Measurements from ENCODE around the gene BAIAP2L1. TPM values are rescaled to one million over a fixed set of nuclear protein-coding genes. Genes with fewer than 3 reads are reported as not detected.

Gene BAIAP2L1
- total RNA-seq, 1 donor from 2014 or later: 10.9 TPM

GRCh38 chr7:98303906-98304305, 97.0 kb downstream of the BAIAP2L1 start:
- TF ChIP-seq CTCF (IDR thresholded peaks at IDR 0.05): no peak
- DNase-seq (ENCODE audit: extremely low spot score, unreplicated experiment): no peak
- Mint-ChIP-seq H3K27me3 (ENCODE audit: unreplicated experiment) (no peaks in the 10 kb centered on the region), H3K36me3 (ENCODE audit: unreplicated experiment) (peaks cover 28% of the 10 kb centered on the region), H3K4me1 (ENCODE audit: unreplicated experiment) (no peaks in the 10 kb centered on the region), H3K4me3 (ENCODE audit: unreplicated experiment) (no peak overlapping the region), H3K9me3 (ENCODE audit: unreplicated experiment) (no peaks in the 10 kb centered on the region), H3K27ac (ENCODE audit: unreplicated experiment) (peak overlapping the region; percentile 10)

GRCh38 chr7:98303176-98303865, 97.6 kb downstream of the BAIAP2L1 start:
- H3K36me3 Mint-ChIP-seq (ENCODE audit: unreplicated experiment): peaks cover 24% of the 10 kb centered on the region

GRCh38 chr7:98301693-98302470, 99.0 kb downstream of the BAIAP2L1 start:
- no peak for DNase-seq (ENCODE audit: extremely low spot score, unreplicated experiment)
- Mint-ChIP-seq H3K27ac (ENCODE audit: unreplicated experiment) (no peak overlapping the region), H3K27me3 (ENCODE audit: unreplicated experiment) (no peaks in the 10 kb centered on the region), H3K9me3 (ENCODE audit: unreplicated experiment) (no peaks in the 10 kb centered on the region), H3K36me3 (ENCODE audit: unreplicated experiment) (peaks cover 19% of the 10 kb centered on the region), H3K4me1 (ENCODE audit: unreplicated experiment) (no peaks in the 10 kb centered on the region), H3K4me3 (ENCODE audit: unreplicated experiment) (no peak overlapping the region)
- no peak for TF ChIP-seq CTCF (IDR thresholded peaks at IDR 0.05)

More at GRCh38 chr7:98303176-98303865, 97.6 kb downstream of the BAIAP2L1 start:
- H3K4me1 Mint-ChIP-seq (ENCODE audit: unreplicated experiment): no peaks in the 10 kb centered on the region
- no peak overlapping the region for H3K4me3 Mint-ChIP-seq (ENCODE audit: unreplicated experiment)
- H3K9me3 Mint-ChIP-seq (ENCODE audit: unreplicated experiment): no peaks in the 10 kb centered on the region
- H3K27me3 Mint-ChIP-seq (ENCODE audit: unreplicated experiment): no peaks in the 10 kb centered on the region
- DNase-seq (ENCODE audit: extremely low spot score, unreplicated experiment): no peak
- H3K27ac Mint-ChIP-seq (ENCODE audit: unreplicated experiment): peak overlapping the region; percentile 10
- TF ChIP-seq CTCF (IDR thresholded peaks at IDR 0.05): no peak

- no peak overlapping the region for H3K27ac Mint-ChIP-seq (ENCODE audit: unreplicated experiment)
- no peak overlapping the region for H3K4me3 Mint-ChIP-seq (ENCODE audit: unreplicated experiment)
Observed at GRCh38 chr7:98300595-98301372, 100.1 kb downstream of the BAIAP2L1 start.

More at GRCh38 chr7:98300595-98301372, 100.1 kb downstream of the BAIAP2L1 start:
- Mint-ChIP-seq H3K27me3 (ENCODE audit: unreplicated experiment) (no peaks in the 10 kb centered on the region), H3K9me3 (ENCODE audit: unreplicated experiment) (no peaks in the 10 kb centered on the region), H3K36me3 (ENCODE audit: unreplicated experiment) (peaks cover 21% of the 10 kb centered on the region), H3K4me1 (ENCODE audit: unreplicated experiment) (peaks cover 2% of the 10 kb centered on the region)
- no peak for TF ChIP-seq CTCF (IDR thresholded peaks at IDR 0.05)
- no peak for DNase-seq (ENCODE audit: extremely low spot score, unreplicated experiment)
